ENCODE results near the gene ZNF778.

Gene ZNF778

GRCh38 chr16:89176147-89176690, 41.3 kb upstream of the ZNF778 start:
- H3K4me3 ChIP-seq (replicated peaks in 1 of 2; ENCODE audit: low read depth in 2 of 2, low read length in 2 of 2) = no peak overlapping the region
- no peak for TF ChIP-seq CTCF (IDR thresholded peaks at IDR 0.05; ENCODE audit: low read depth, low read length)
- DNase-seq (ENCODE audit: low read depth in 2 of 2) = no peak

- no peak for DNase-seq (ENCODE audit: low read depth in 2 of 2)
- TF ChIP-seq CTCF (IDR thresholded peaks at IDR 0.05; ENCODE audit: low read depth, low read length) = no peak
- no peak overlapping the region for H3K4me3 ChIP-seq (replicated peaks in 1 of 2; ENCODE audit: low read depth in 2 of 2, low read length in 2 of 2)
Measured at GRCh38 chr16:89176717-89177116, 40.8 kb upstream of the ZNF778 start.

- DNase-seq (ENCODE audit: low read depth in 2 of 2) = no peak
- no peak overlapping the region for H3K4me3 ChIP-seq (replicated peaks in 1 of 2; ENCODE audit: low read depth in 2 of 2, low read length in 2 of 2)
- TF ChIP-seq CTCF (IDR thresholded peaks at IDR 0.05; ENCODE audit: low read depth, low read length) = no peak
Measured at GRCh38 chr16:89177501-89177900, 40.0 kb upstream of the ZNF778 start.

- TF ChIP-seq CTCF (IDR thresholded peaks at IDR 0.05; ENCODE audit: low read depth, low read length) = no peak
- no peak overlapping the region for H3K4me3 ChIP-seq (replicated peaks in 1 of 2; ENCODE audit: low read depth in 2 of 2, low read length in 2 of 2)
- no peak for DNase-seq (ENCODE audit: low read depth in 2 of 2)
Measured at GRCh38 chr16:89178453-89179147, 38.9 kb upstream of the ZNF778 start.

- no peak overlapping the region for H3K4me3 ChIP-seq (replicated peaks in 1 of 2; ENCODE audit: low read depth in 2 of 2, low read length in 2 of 2)
- DNase-seq (ENCODE audit: low read depth in 2 of 2) = no peak
- TF ChIP-seq CTCF (IDR thresholded peaks at IDR 0.05; ENCODE audit: low read depth, low read length) = no peak
Measured at GRCh38 chr16:89179148-89179484, 38.4 kb upstream of the ZNF778 start.

- no peak for TF ChIP-seq CTCF (IDR thresholded peaks at IDR 0.05; ENCODE audit: low read depth, low read length)
- no peak overlapping the region for H3K4me3 ChIP-seq (replicated peaks in 1 of 2; ENCODE audit: low read depth in 2 of 2, low read length in 2 of 2)
- DNase-seq (ENCODE audit: low read depth in 2 of 2) = no peak
Measured at GRCh38 chr16:89179656-89180315, 37.7 kb upstream of the ZNF778 start.

Measured in cardiac fibroblast (primary cell).